ENCODE measurements around the gene PTX3.

PTX3 gene

DNA sequence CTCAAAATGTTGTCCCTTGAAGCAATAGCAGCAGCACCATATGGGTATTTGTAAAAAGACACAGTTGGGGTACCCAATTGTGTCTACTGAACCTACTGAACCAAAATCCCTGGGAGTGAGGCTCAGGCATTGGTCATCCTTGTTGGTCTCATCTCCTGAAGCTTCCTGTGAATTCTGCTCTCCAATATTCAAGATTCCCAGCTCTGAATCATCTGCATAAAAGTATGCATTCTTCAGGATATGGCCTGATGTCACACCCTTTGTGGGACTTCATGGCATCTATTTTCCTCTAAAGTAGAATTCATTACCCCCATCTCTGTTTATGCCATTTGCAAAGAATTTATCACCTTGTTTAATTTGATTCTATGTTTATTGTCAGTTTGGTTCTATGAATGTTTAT lies 13.3 kb upstream of the PTX3 start:
- no peak for DNase-seq (ENCODE audit: low read depth, low spot score)

DNA sequence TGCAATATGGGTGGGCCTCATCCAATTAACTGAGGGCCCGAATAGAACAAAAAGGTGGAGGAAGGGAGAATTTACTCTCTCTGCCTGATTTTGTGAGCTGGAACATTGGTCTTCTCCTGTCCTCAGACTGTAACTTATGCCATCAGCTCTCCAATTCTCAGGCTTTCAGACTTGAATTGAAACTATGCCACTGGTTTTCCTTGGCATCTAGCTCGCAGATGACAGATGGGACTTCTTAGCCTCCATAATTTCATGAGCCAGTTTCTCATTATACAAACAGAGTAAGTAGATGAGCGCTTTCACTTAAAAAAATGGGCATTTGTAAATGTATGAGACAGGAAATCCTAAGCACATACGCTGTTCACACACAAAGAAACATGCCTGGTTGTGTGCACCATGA lies 8.7 kb upstream of the PTX3 start:
- no peak for DNase-seq (ENCODE audit: low read depth, low spot score)

DNA sequence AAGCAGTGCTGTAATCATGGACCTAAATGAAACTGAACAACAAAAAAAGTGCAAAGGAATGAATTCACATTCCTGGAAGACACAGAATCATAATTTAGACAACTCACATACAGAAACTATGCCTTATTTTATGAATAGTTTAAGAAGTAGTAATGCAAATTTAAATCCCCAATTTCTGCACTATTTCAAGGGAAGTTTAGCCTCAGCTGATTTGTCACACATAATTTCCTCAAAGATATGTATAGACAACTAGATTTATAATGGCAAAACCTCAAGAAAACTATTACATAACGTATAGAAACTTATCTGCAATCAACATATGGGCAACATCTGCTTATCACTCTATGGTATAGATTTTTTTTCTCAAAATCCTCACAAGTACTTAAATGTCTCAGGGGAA lies 7.8 kb upstream of the PTX3 start:
- no peak for DNase-seq (ENCODE audit: low read depth, low spot score)

DNA sequence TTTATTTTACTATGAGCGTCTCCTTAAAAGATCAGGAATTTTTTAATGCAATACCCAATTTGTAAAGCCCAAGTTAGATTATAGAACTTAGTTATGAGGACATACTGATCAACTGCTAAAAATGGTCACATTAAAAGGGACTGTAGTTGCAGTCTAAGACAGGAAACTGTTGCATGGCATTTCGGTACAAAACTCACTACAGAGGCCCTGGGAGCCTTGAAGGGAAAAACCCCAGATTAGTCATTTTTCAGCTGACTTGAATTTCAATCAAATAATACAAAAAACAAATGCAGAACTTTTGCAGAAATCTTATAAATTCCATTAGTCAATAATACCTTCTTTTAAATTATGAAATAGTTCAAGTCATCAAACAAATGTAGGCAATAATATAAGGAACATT lies 6.9 kb upstream of the PTX3 start:
- DNase-seq (ENCODE audit: low read depth, low spot score) = no peak

DNA sequence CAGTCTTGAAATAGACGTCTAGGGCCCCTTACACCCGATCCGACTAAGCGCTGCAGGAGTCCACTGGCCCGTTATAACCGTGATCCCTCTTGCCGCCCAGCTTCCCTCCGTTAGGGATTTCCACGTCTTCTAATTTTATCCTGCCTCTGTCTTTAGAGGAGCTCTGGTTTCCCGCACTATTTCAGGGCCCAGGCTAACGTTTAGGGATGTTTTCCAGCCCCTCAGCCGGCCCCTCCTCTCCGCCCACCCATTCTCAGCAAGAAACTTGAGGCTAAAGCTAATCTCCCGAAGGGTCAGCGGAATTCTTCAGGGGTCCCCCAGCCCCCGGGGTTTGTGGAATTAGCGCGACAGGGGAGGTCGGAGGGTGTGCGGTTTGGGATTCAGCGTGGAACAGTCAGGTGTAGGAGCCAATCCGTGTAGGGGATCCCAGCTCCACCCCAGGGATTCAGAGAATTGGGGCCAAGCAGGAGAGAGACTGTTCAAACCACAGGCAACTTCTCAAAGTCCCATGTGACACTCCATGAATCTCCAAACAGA lies 1.6 kb downstream of the PTX3 start:
- no peak for DNase-seq (ENCODE audit: low read depth, low spot score)

DNA sequence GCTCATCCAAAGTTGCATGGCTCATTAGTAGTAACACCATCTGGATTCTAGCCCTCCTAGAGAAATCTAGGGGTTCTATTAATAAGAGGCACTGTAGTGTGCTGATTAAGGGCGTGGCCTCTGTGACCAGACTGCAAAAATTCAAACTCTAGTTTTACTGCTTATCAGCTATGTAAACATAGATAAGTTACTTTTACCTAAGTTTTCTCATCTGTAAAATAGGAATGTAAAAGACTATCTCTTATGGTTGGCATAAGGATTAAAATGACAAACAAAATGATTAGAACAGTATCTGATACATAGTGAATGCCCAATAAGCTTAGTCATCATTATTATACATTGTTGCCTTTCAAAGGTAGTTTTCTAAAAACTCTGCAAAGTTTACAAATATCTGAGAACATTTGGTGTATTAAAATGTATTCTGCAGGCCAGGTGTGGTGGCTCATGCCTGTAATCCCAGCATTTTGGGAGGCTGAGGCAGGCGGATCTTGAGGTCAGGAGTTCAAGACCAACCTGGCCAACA lies 4.5 kb downstream of the PTX3 start:
- no peak for DNase-seq (ENCODE audit: low read depth, low spot score)

DNA sequence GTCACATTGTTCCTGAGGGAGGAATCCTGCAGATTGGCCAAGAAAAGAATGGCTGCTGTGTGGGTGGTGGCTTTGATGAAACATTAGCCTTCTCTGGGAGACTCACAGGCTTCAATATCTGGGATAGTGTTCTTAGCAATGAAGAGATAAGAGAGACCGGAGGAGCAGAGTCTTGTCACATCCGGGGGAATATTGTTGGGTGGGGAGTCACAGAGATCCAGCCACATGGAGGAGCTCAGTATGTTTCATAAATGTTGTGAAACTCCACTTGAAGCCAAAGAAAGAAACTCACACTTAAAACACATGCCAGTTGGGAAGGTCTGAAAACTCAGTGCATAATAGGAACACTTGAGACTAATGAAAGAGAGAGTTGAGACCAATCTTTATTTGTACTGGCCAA lies 6.1 kb downstream of the PTX3 start:
- DNase-seq (ENCODE audit: low read depth, low spot score) = no peak

DNA sequence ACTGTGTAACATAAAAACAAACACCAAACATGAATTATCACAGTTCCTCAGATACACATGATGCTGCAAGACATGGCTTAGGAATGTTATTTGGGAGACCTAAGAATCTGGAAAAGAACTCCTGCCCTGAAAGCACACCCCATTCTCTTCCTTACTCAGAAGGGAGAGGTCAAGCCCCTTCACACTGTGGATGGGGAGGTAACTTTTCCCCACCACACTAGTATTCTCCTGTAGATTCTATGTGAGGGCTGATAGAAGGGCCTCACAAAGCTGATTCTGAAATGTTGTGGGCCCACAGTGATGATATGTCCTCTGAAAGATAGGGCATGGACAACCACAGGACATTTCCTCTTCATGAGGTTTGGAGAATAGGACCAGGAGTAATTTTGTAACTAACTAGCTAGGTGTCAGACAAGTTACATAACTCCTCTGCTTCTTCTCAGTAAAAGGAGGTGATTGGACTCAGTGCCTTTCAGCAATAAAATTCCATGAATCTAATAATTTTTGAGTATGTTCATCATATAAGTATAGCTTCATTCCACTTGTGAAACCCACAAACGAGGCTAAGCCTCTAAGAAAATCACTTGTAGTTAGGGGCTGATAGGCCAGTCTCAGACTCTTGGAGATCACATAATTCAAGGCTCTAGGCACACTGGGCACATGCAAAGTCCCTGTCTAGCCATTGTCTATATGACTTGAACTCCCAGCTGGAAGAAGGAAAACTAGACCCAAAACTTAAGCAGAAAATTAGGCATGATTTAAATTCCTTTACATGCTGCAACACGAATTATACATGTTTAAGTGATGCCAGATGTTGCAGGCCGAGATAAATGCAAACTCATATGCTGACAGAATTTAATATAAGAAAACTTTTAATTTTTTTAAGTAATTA lies 7.5 kb downstream of the PTX3 start:
- DNase-seq (ENCODE audit: low read depth, low spot score) = no peak

DNA sequence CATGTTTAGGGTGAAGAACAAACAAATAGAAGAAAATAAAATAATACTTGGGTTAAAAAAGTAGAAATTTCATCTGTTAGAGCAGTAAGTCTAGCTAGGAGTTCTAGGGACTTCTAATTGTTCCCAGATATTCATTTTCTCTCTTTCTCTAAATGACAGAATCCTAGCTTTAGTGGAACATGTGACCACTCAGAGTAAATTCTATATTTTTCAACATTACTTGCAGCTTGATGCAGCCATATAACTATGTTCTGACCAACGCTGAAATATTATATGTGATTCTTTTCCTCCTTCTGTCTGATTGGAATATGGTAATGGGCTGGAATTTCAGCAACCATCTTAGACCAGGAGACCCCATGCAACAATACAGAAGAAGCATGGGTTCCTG lies 8.1 kb downstream of the PTX3 start:
- no peak for DNase-seq (ENCODE audit: low read depth, low spot score)

DNA sequence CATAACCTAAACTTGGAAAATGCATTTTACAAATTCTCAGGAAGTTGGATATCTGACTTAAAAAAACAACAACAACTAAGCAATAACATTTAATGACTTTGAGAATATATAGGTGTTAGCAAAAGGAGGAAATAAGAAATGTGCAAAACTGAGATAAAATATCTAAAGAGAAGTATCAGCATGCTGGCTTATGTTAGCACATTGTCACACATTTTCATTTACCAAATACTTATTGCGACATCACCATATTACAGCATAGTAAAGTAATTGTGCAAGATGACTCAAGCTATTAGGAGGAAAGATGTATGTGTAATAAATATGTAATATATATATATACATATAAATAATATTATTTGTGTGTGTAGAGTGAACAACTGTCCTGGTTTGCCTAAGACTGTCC lies 9.2 kb downstream of the PTX3 start:
- no peak for DNase-seq (ENCODE audit: low read depth, low spot score)

DNA sequence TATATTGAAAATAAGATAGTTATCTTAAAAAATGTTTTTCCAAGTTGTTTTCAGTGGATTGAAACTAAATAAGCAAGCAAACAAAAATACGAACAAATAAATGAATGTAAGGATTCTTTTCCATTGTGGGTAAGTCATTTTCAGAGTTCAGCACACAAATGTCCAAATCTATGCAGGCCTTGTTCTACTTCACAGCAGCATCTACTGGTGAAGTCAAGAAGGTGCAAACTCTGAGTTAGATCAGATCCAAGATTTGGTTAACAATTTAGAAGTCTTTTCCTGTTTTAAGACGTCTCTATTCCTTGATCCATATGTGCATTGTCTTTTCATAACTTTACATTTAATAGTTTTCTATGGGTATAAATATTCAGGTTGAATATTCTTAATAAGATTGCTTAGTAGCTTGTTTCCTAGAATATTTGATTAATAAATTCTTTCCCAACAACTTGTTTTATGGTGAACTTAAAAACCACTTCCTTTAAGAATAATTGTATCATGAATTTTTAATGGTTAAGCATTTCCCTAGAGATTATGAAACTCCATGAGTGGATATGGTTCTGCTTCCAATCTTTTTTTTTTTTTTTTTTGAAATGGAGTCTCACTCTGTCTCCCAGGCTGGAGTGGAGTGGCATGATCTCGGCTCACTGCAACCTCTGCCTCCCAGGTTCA lies 10.5 kb downstream of the PTX3 start:
- DNase-seq (ENCODE audit: low read depth, low spot score) = no peak

DNA sequence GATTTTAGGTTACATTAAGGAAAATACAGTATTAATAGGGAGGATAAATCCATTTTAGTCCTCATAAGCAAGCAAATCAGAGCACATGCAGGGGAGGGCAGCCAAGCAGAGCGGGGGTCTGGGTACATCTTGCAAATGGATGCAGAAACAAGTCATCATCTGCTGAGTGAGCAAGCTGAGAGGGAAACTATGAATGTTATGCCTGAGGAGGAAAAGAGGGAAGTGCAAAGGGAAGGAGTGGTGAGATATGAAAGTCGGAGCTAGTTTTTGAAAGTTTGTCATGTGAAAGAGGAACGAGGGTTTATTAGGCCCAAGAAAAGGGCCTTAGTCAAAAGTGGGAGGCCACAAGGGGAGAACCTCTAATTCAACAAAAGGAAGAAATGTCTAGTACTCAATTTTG lies 15.4 kb downstream of the PTX3 start:
- DNase-seq (ENCODE audit: low read depth, low spot score) = no peak

DNA sequence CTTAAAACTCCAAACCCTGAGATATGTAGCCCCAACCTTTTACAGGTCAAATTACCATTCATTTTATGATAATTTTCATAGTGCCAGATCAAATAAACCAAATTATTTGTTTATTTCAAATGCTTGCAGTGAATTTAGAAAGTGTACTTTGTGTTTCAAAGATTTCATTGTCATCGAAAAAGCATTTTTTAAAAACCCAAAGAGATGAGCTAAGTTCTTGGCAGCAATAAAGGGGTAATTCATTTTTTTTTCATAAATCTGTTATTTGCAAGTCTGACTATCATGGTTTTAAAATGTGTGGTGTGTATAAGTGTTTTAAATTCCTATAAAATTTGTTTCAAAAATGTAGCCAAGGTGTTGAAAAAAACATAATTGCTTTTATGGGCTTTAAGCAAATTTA lies 17.2 kb downstream of the PTX3 start:
- no peak for DNase-seq (ENCODE audit: low read depth, low spot score)

DNA sequence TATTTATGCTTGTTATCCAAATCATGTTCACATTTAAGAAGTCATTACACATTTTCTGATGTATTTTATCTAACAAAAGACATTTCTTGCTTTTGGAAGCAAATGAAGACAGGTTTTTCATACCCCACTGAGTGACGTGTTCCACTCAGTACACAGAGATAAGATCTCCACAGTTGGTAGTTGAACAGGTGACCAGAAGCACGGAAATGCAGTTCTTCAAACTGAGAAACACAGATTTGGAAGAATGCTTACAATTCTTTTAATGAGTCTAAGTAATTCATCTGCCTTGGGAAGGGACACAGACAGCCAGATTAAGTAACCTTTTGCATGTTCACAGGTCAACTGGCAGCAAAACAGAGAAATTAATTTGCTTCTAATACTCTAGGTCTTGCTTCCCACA lies 23.1 kb downstream of the PTX3 start:
- no peak for DNase-seq (ENCODE audit: low read depth, low spot score)

DNA sequence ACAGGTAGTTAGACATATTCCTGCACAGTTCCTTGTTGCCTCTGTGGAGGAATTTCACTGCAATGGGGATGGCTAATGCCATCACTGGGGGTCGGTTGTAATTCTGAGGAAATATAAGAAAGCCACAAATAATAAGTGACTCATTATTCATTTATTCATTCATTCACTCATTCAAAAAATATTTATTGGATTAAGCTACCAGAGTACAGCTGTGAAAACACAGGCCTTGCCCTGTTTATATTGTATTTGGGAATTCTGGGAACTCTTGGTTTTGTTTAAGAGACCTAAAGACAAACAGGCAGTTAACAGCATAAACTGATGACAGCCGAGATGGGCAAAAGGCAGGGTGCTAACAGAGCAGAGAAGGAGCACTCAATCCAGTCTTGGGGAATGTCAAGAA lies 23.6 kb downstream of the PTX3 start:
- no peak for DNase-seq (ENCODE audit: low read depth, low spot score)

DNA sequence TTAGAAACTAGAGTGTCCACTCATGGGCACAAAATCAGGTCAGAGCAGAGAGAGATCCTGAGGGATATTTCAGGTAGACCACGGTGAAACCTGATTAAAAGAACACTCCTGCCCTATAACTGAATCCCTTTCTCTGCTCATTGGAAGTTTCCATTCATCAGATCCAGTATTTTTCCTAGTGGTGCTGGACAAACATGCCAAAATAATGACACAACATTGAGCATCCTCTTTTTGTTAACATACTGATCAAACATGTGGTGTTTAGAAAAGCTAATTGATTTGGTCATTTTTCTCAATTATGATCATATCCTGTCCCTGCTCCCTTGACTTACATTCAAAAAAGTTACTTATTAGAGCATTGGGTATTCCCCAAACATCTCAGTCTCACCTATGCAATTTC lies 27.2 kb downstream of the PTX3 start:
- no peak for DNase-seq (ENCODE audit: low read depth, low spot score)

DNA sequence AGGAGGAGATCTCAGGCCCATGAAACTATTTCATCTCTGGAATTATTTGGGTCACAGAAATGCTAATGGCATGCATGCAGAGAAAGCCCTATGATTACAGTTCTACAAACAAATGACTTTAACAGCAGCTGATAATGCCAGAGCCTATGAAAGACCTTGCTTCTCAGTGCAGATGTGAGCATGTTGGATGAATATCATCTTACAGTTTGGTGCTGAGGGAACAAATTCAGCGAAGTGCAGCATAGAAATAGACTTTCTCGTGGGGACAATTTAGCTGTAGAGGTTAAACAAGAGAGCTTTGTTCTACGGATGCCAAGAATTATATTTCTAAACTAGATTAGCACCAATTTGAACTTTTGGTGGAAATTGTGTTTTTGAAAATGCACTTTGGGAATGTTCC lies 27.7 kb downstream of the PTX3 start:
- DNase-seq (ENCODE audit: low read depth, low spot score) = no peak

DNA sequence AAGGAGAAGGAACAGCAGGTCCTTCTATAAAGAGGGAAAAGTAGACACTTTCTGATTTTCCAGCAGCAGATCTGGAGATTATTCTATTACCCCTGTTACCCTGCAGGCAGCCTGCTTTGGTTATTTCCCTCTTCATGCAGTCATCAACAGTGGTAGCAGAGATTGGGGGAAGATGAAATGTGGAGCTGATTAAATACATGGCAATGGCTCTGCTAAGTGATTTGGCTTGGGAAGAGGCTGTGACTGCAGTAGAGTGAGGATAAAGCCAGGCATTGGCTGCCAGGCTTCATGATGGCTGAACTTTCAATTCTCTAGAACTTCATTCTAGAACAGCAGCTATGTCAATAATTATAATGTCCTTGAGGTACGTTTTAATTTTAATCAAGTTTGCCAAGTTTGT lies 29.1 kb downstream of the PTX3 start:
- DNase-seq (ENCODE audit: low read depth, low spot score) = no peak

DNA sequence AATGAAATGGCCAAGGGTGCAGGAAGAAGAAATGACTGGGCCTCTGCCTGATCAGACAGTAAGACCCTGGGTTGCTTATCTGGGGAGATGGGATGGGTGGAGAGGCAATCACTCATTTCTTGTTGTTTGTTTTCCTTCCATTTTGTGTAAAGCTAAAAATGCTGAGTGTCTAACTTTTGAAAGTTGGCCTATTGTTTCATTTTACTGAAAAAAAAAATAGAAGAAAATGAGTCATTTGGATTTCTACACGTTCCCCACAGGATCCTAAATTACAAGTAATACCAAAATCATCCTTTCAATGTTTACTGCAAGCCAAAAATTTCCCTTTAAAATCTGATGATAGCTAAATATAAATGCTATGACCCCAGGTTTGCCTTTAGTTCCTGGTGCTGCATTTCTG lies 30.6 kb downstream of the PTX3 start:
- no peak for DNase-seq (ENCODE audit: low read depth, low spot score)

DNA sequence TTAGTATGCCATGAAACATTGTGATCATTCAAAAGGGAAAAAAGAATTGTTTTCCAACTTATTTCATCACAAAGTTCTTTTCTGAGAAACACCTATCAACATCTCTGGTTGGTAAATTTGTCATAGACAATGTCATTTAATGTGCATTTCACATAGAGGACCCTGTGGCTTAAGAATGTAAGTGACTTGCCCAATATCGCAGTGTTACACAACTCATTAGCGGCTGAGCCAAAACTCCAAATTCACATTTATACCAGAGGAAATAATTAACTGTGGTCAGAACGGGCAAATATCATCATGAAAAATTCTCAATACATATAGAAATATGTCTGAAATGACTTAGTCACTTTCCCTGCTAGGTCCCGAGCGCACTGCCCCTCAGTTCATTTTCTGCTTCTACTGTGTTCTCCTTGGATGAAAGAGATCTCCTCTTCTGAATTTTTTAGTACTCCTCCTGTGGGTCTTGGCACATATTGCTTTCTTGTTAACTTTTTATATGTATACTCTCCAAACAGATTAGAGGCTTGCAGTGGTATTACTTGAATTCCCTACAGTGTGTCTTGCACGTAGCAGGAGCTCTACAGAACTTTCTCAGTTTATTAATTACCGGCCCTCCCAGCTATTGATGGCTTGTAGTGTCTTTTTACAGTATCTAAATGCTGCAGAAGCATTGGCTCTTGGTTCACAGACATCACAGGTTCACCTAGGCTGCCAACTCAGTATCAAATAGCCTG lies 33.1 kb downstream of the PTX3 start:
- DNase-seq (ENCODE audit: low read depth, low spot score) = no peak

DNA sequence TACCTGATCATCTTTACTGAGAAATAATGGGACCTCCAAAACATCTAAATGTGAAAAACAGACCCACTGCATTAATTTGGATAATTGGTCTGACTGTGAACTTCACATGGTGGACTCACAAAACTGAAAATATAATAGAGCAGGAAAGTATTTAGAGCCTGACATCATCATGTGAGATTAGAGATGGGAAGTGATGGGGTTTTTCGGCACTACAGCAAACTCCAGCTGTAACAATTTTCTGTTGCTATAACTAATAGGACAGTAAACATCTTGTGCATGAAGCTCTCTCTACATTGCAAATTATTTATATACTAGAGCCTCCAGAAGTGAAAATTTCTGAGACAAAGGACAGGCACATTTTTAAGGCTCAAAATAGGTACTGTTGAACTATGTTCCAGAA lies 34.4 kb downstream of the PTX3 start:
- DNase-seq (ENCODE audit: low read depth, low spot score) = no peak

DNA sequence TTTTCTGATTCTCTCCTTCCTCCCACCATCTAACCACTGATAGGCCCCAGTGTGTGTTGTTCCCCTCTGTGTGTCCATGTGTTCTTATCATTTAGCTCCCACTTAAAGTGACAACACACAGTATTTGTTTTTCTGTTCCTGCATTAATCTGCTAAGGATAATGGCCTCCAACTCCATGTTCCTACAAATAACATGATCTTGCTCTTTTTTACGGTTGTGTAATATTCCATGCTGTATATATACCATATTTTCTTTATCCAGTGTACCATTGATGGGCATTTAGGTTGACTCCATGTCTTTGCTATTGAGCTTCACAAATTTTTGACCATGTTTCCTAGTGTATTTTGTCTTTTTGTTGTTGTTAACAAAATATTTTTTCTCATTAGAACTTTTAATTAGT lies 36.0 kb downstream of the PTX3 start:
- no peak for DNase-seq (ENCODE audit: low read depth, low spot score)

Measured in activated naive CD8-positive, alpha-beta T cell treated with anti-CD3 and anti-CD28 coated beads, Interleukin-2, amount 50 U/mL, for 16 hours (primary cell).